Uterus (tissue), 2 donors: ENCODE results near the gene DNAJB2.

ENCODE experiments used
- CTCF ChIP-seq, 4 experiments: fragments of 200-600 bp in 2 of 4; fragments of 450-650 bp in 2 of 4; sonication (generic) in 2 of 4; IDR thresholded peaks; one replicate each; pipeline ENCODE4 v1.5.1; 2016 to 2019; ENCODE audit warnings: antibody characterized with exemption in 4 of 4, mild to moderate bottlenecking in 2 of 4, moderate library complexity in 1 of 4
- POLR2A ChIP-seq, 2 donors: fragments of 450-650 bp; IDR thresholded peaks; one replicate each; pipeline ENCODE4 v1.6.1; 2016; ENCODE audit warnings: antibody characterized with exemption in 2 of 2, mild to moderate bottlenecking in 1 of 2, moderate library complexity in 1 of 2

- TF ChIP-seq CTCF (IDR thresholded peaks at IDR 0.05) (no peak), POLR2A (IDR thresholded peaks at IDR 0.05) (no peak)
These were observed 35.8 kb upstream of the DNAJB2 start for GRCh38 chr2:219243291-219243761.
